Measurements from ENCODE around the gene KRT40.

The KRT40 gene

GRCh38 chr17:40956401-40957254 lies 27.5 kb downstream of the KRT40 start:
- FAIRE-seq = no peak

DNA sequence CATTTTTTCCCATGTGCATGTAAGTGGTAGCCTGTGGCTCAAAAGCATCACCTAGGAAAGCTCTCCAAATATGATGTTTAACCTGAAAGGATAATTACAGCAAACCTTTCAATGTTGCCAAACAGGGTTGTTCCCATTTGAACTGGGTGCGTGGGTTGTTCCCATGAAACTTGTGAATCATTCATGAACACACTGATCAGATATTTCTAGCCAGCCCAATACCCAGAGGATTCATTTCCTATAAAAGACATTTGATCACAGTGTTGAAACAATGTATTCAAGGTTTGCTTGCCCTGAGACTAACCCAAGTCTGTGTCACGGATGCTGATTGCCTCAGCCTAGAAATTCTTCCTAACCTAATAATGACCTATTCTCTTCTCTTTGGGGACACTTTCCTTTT lies 30.2 kb downstream of the KRT40 start:
- DNase-seq (ENCODE audit: insufficient read length, low spot score) = no peak
- no peak for FAIRE-seq

More at GRCh38 chr17:40956401-40957254, 27.5 kb downstream of the KRT40 start:
- no peak for DNase-seq (ENCODE audit: insufficient read length, low spot score)

GRCh38 chr17:40952661-40953060 lies 31.5 kb downstream of the KRT40 start:
- no peak for FAIRE-seq
- DNase-seq (ENCODE audit: insufficient read length, low spot score) = no peak

GRCh38 chr17:40952154-40952553 lies 32.0 kb downstream of the KRT40 start:
- no peak for DNase-seq (ENCODE audit: insufficient read length, low spot score)
- no peak for FAIRE-seq

DNA sequence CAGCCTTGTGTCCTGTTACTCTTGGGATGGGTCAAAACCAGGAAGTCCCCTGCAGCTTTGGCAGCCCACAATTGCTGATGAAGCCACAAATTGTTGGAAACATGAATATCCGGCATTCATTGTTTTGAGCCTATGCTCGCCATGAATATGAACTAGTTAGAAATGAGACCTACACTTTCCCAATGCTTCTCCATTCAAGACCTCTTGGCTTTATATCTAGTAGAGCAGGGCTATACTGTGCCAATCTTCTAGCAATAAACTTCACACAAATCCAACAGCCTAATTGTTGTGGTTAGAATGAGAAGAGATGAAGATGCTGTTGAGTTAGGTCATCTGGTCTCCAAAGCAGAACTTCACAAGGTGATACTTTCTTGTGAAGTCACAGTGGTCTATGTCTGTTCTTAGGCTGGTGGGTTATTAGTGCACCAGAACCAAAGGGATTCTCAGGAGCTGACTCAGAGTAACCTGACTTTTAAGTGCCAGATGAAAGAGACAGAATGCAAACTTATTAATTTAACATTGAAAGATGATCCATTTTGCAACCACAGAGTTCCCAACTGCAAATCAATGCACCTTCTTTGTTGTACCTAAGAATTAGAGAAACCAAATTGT lies 33.0 kb downstream of the KRT40 start:
- DNase-seq (ENCODE audit: insufficient read length, low spot score) = no peak

DNA sequence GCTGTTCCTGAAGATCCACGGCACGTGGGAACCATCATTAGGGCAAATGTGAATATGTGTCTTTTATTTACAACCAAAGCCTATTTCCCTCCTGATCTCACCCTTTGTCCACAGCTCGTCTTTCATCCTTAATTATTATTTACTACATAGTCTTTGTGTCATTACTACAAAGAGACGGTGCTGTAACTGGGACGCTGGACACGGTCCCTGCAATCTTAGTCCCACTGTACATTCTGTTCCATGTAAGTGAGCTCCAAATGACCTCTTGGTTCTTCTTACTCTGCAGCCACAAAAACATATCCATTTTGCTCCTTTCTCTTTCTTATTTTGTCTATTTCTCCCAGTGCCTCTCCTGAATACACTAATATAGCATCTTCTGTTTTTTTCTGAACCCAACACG lies 34.0 kb downstream of the KRT40 start:
- DNase-seq (ENCODE audit: insufficient read length, low spot score) = no peak
- FAIRE-seq = no peak

More for the DNA sequence above, 33.0 kb downstream of the KRT40 start:
- FAIRE-seq = no peak

DNA sequence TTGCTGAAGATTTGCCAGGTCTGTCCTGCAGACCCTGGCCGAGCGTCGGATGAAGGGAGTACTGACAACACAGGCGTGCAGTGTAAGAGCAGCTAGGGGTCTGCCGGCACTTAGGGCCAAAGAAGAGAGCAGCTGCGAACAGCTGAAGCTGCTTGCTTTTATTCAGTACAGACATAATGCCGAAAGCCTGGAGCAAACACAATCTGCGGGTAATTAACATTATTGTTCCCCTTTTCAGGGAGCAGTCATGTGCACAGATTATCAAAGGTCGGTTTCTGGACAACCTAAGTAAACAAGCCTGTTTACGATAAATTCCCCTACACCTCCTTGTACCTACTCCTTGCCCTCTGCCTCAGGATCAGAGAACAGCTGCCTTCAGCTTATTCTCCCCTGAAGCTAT lies 34.7 kb downstream of the KRT40 start:
- DNase-seq (ENCODE audit: insufficient read length, low spot score) (no peak), FAIRE-seq (no peak)

DNA sequence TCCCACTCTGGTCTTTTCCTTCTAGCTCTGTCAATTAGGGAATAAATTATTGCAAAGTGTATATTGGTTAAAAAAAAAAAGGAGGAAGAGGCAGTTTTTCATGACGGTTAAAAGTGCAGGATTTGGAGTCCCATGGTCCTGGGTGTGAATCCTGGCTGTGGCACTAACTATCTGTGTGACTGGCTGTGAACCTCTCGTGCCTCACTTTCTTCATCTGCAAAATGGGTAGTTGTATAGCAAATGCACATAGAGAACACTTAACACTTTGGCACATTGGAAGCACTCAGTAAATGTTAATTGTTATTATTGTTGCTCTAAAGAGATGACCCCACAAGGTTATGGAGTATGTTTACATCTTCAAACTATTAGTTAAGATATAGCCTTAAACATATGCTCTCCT lies 36.2 kb downstream of the KRT40 start:
- DNase-seq (ENCODE audit: insufficient read length, low spot score) = no peak
- FAIRE-seq = no peak

GRCh38 chr17:40945414-40945813 lies 38.7 kb downstream of the KRT40 start:
- DNase-seq (ENCODE audit: insufficient read length, low spot score) (no peak), FAIRE-seq (no peak)

DNA sequence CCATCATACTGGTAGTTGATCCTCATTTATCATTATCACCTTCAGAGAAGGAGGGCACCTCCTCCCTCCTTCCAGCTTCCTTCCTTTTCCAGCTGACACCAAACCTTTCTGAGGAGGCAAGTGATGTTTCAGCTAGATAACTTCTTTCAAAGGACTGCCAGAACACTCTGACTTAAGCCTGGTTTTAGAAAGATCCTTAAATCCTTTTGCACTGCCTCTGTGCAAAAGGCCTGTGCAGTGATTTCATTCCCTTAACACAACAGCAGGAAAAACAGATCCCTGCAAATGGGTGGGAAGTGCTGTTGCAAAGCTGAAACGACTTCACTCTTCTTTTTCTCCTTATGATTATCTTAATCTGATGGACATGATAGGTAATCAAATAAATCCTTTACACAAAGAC lies 39.6 kb downstream of the KRT40 start:
- no peak for DNase-seq (ENCODE audit: insufficient read length, low spot score)
- FAIRE-seq = no peak

DNA sequence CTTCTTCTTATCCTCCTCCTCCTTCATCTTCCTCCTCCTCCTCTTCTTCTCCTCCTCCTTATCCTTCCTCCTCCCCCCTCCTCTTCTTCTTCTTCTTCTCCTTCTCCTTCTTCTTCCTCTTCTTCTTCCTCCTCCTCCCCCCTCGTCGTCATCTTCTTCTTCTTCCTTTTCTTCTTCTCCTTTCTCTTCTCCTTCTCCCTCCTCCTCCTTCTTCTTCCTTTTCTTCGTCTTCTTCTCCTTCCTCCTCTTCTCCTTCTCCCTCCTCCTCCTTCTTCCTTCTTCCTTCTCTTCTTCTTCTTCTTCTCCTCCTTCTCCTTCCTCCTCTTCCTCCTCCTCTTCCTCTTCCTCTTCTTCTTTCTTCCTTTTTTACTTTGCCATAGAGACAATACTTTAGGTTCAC lies 41.6 kb downstream of the KRT40 start:
- FAIRE-seq (no peak), DNase-seq (ENCODE audit: insufficient read length, low spot score) (no peak)

- no peak for DNase-seq (ENCODE audit: insufficient read length, low spot score)
- no peak for FAIRE-seq
These were observed 43.9 kb downstream of the KRT40 start for GRCh38 chr17:40940266-40940665.

DNA sequence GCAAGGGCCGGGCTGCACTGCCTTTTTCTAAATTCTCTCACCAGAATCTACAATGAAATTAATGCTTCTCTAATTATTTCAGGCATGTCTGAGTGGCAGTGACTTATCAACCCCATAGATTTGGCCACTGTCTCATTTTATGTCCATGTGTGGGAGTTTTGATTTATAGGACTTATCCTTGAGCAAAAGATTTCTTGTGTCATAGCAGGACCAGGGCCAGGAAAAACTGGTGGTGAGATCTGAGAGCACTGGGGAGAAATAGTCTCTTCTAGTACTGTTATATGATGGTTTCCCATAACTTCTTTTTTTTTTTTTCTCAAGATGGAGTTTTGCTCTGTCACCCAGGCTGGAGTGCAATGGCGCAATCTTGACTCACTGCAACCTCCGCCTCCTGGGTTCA lies 45.1 kb downstream of the KRT40 start:
- DNase-seq (ENCODE audit: insufficient read length, low spot score) (no peak), FAIRE-seq (no peak)

DNA sequence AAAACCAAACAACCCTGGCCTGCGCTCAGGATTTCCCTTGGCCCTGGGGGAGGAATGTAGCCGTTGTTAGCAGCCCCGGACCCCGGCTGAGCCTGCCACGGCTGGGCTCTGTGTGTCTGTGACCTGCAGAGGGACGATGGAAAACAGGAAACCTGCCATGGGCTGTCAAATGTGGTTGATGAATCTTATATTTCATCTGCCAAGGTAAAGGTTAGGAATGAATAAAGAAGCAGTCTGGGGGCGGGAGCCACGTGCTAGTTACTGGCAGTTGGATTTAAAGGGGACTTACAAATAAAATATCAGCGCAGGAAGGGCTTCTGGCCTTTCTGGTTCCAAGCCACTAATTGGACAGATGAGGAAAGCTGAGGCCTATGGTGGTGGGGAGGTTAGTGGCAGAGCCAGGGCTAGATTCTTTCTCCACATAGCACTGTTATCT lies 46.7 kb downstream of the KRT40 start, which contains the start of gene KRT23:
TSS of gene KRT23 (minus strand) at position 263 of the 436 bp plus-strand sequence. CDS start 1,043 bp downstream, outside the sequence.
- no peak for FAIRE-seq
- DNase-seq (ENCODE audit: insufficient read length, low spot score) = no peak

GRCh38 chr17:40936976-40937375 lies 47.1 kb downstream of the KRT40 start:
- no peak for DNase-seq (ENCODE audit: insufficient read length, low spot score)
- no peak for FAIRE-seq

DNA sequence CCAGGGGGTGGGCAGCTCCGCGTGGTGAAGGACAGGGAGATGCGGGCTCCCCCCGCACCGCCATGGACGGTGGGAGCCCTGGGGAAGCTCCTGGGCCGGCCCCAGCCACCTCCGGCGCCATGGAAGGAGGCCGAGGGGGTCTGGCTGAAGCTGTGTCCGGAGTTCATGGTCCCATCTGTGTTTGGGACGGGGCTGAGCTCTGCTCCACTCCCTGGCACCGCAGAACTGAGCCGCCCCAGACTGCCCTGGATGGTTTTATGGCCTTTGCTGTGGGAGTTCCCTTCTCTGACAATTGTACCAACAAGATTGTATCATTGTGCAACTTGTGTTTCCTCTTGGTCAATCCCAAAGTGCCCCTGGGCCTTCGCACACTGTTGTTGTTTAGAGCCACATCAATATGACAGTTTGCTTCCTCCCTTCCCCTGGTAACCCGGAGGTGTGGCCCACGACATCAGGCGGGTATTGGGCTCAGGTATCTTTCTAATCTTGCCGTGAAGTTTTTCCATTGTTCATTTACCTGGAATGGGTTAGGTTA lies 47.6 kb downstream of the KRT40 start:
- no peak for DNase-seq (ENCODE audit: insufficient read length, low spot score)
- FAIRE-seq = no peak

DNA sequence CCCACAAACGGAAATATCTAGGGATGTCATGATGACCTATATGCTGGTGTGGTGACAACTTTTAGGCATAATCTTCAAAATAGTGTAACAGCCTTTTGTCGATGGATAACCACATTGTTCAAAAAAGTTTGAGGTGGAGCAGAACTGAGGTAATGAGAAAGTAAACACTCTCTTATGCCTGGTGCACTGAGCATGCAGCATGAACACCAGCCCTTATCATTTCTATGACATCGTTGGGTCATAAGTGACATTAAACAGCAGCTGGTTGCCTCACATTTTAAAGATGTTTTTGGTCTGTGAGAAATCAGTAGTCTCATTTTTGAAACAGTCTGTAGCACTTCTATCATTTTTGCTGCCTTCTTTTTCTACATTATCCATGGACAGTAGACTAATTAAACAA lies 48.5 kb downstream of the KRT40 start:
- no peak for DNase-seq (ENCODE audit: insufficient read length, low spot score)
- no peak for FAIRE-seq

DNA sequence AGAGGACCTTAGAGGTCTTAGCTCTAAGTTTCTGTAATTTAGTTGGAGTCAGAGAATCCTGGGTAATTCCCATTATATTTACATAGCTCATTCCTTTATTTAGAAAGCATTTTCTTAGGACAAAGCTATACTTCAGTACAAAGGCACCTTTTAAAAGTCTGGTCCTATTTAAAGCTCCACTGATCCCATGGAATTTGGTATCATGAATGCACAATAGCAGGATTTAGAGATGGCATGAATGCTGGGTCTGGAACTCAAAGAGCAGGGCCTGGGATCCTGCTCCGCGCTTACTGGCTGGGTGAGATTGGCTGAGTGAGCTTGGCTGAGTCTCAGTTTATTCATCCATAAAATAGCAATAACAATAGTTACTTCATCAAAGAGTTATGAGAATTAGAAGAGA lies 51.5 kb downstream of the KRT40 start:
- DNase-seq (ENCODE audit: insufficient read length, low spot score) = no peak
- FAIRE-seq = no peak

- no peak for FAIRE-seq
- DNase-seq (ENCODE audit: insufficient read length, low spot score) = no peak
These were observed 52.8 kb downstream of the KRT40 start for GRCh38 chr17:40931311-40931710.
